HG03342 (cell line): ENCODE data around the gene OR10A4.
"Not testable (repeated sequence)": the region's sequence is repeated elsewhere in the genome, so short reads cannot be mapped to it uniquely, and the experiment has no call there.

Experiments
- ATAC-seq: cut with Tn5 transposase; IDR thresholded peaks from one replicate; pipeline ENCODE4 v1.9.1; 2021; ENCODE audit warnings: mild to moderate bottlenecking, moderate library complexity; ENCODE audit not compliant: unreplicated experiment

Gene OR10A4

DNA sequence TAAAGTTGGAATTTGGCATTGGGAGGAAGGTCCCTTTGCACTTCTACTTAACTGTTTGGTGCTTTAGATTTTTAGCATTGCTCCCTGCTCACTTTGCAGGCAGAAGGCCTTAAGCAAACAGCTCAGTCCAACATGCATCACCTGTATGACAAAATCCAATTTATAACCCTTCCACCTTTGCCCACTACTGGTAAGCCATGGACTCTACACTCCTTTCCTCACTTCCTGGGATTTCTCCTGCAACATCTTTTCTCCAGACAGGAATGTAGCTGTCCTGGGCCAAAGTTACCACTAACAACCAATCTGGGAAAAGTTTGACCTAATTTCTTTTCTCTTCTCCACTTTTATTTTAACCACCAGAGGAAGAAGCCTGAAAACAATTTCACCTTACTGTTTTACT is 17.7 kb downstream of the OR10A4 start:
- no peak for ATAC-seq

DNA sequence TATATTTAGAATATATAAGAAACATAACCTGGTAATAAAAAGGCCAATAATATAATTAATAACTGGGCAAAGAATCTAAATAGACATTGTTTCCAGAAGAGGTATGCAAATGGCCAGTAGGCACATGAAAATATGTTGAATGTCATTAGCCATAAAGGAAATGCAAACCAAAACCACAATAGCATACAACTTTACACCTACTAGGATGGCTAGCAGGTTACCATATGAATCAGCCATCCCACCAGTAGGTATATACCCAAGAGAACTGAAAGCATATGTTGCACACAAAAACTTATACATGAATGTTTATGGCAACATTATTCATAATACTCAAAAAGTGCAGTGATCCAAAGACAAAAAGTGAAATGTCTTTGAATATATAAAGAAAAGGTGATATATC is 18.6 kb downstream of the OR10A4 start:
- peak; percentile 88 for ATAC-seq

DNA sequence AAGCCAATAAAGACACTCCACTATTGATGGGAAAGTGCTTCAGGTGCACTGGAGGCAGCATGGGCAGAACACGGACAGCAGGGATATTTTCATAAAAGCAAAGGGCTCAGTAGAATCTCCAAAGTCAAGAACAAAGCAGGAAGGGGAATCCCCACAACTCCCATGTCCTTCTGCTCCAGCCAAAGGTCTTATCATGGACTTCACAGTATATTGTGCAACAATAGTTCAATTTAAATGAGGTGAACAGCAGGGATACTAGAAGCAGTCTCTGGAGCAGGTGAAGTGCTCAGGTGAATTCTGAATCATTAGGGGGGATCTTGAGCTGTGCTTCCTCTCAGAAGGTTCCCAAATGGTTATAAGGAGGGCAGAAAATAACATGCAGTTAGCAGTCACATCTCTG is 22.5 kb downstream of the OR10A4 start:
- ATAC-seq, result no peak

DNA sequence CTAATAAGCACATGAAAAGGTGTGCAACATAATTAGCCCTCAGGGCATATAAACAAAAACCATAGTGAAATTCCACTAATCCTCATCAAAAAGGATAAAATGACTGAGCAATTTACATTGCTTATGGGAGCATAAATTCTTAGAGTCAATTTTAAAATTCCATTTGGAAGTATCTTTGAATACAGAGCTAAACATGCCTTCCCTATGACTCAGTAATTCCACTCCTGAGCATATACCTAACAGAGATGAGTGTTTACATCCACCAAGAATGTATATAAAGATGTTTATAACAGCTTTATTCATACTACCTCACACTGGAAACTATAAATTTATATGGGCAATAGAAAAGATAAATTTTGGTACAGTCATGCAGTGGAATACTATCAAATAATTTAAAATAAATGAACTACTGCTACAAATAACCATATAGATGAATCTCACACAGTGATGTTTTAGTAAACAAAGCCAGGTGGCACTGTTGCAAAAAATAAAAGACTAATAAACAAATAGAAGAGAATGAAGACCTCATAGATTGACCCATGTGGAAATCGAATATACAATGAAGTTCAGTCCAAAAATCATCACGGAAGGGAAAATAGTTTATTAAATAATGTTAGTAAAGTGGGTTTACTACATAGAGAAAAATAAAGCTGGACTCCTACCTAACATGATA is 24.0 kb downstream of the OR10A4 start:
- no peak for ATAC-seq

DNA sequence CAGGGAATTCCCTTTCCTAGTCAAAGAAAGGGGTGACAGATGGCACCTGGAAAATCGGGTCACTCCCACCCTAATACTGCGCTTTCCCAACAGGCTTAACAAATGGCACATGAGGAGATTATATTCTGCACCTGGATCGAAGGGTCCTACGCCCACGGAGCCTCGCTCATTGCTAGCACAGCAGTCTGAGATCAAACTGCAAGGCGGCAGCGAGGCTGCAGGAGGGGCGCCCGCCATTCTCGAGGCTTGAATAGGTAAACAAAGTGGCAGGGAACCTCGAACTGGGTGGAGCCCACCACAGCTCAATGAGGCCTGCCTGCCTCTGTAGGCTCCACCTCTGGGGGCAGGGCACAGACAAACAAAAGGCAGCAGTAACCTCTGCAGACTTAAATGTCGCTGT is 28.4 kb downstream of the OR10A4 start:
- ATAC-seq, result not testable (repeated sequence)

DNA sequence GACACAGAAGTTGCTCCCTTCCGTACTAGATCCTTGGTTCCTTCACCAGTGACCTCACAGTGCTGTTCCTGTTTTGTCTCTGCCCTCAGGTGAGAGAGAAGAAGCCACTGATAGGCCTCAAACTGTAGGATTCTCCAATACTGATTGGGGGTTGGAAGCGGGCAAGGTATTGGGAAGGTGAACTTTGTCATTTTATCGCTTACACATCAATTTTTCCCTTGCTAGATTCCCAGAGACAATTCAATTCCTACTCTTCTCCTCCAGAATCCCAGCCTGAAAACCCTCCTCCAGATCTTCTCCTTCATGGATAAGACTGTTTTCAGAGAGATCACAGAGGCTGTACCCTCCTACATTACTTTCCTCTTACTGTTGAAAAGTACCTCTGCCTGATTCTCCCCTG is 35.0 kb downstream of the OR10A4 start:
- ATAC-seq, result no peak

DNA sequence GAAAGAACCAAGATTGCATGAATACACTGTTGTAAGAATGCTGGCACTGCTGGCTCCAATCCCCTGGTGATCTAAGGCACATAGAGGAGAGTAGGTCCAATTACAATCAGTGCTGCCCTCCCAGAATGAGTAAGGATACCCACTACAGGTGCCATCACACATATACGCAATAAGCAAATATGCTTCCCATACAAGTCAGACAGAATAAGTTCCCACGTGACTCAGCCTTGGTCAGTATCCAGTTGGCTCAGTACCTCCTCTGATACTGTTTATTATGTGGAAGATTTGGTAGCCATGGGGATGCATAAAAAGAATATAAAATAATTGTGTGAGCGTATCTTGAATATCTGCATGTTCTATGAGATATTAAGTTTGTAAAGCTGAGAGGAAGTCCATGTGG is 35.5 kb downstream of the OR10A4 start:
- ATAC-seq, result no peak

DNA sequence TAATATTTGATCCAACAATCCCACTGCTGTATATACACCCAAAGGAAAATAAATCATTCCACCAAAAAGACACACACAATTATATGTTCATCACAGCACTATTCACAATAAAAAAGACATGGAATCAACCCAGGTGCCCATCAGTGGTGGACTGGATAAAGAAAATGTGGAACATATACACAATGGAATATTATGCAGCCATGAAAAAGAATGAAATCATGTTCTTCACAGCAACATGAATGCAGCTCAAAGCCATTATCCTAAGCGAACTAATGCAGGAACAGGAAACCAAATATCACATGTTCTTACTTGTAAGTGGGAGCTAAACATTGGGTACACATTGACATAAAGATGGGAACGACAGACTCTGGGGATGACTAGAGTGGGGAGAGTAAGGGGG is 43.3 kb downstream of the OR10A4 start:
- no peak for ATAC-seq

DNA sequence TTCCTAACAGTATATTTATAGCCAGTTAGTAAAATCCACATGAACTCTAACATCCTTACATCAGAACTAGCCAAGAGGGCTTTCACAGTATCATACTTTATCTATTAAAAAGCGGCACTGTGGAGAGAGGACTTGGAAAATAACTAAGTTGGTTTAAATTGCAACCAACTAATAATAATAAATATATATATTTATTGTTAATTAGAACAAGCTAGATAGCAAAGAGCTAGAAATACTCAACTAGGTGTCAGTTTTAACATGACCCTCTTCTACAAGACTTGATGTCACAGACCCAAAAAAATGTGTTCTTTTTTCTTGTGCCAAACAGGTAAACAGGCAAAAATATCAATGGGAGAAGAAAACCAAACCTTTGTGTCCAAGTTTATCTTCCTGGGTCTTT is 44.3 kb downstream of the OR10A4 start, which contains the start of gene OR2D3:
OR2D3 (plus strand) TSS at position 301 of the 400 bp plus-strand sequence; CDS start at position 301, 0 bp downstream.
- no peak for ATAC-seq

DNA sequence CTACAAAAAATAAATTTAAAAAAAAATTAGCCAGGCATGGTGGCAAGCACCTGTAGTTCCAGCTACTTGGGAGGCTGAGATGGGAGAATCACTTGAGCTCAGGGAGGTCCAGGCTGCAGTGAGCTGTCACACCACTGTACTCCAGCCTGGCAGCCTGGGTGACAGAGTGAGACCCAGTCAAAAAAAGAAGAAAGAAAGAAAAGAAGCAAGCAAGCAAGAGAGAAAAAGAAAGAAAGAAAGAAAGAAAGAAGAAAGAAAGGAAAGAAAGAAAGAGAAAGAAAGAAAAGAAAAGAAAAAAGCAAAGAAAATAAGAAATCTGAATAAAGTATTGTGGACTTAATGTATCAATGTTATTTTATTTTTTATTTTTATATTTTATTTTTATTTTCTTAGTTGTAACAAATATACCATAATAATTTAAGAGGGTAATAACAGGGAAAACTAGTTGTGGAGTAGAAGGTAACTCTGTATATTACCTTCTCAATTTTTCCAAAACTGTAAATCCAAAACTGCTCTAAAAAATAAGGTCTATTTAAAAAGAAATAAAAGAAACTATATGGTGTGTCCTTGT is 48.7 kb downstream of the OR10A4 start:
- no peak for ATAC-seq

DNA sequence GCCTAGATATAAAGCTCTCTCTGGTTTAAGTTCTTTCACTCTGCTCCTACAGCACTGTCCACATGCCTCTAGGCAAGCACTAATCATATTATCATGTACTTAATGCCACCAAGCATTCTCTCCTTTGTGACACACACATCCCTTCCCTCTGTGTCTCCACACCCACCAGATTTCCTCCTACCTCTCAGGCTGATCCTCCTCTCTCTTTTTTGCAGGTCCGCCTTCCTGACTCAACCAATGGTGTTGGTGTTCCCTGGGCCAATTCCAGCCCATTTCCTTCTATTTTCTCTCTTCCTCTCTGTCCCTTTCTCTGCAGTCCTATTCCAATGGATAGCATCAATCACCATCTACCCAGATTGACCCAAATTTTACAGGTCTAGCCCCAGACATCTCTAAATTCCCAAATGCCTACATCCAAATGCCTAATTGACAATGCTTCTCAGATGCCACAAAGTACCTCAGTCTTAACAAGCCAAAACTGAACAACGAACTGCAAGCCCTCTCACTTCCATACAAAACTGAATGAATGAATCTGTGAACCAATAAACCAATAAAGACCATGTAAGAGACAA is 49.3 kb downstream of the OR10A4 start:
- peak; percentile 10 for ATAC-seq

DNA sequence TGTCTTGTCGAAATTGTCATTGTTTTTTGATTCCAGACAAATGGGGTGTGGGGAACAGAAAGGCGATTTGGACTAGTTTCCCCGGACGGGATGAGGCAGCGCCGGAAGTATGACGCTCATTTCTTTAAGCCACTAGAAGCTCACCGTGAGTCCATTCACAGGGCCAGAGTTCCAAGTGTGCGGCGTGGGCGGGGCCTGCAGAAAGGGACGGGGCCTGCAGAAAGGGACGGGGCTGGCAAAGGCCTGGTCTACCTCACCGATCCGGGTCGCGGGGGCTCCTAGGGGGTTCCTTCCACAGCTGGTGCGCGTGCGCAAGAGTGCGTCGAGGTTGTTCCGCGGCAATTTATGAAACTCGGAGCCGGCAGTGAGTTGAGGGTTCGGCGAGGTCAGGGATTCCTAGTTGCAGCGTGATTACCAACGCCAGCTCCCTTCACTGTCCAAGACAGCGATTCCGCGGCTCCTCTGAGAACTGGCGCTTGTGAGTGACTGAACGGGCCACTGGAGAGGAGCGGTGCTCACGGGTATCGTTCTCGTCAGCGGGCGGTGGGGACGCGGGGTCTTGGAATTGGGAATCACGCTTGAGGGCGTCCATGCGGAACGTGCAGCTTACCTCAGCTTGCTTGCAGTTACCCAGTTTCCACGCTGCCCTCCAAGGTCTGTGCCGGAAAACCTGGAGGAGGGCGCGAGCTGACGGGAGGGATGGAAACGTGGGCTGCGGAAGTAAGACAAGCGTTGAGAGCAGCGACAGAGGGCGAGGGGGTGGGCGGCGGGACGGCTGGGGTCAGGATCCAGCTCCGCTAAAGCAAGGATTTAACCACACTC is 50.0 kb downstream of the OR10A4 start, which contains the start of gene ZNF215:
ZNF215 (plus strand) TSS at position 219 of the 822 bp plus-strand sequence. CDS start 5,847 bp downstream, outside the sequence.
- ATAC-seq, result peak; percentile 72

DNA sequence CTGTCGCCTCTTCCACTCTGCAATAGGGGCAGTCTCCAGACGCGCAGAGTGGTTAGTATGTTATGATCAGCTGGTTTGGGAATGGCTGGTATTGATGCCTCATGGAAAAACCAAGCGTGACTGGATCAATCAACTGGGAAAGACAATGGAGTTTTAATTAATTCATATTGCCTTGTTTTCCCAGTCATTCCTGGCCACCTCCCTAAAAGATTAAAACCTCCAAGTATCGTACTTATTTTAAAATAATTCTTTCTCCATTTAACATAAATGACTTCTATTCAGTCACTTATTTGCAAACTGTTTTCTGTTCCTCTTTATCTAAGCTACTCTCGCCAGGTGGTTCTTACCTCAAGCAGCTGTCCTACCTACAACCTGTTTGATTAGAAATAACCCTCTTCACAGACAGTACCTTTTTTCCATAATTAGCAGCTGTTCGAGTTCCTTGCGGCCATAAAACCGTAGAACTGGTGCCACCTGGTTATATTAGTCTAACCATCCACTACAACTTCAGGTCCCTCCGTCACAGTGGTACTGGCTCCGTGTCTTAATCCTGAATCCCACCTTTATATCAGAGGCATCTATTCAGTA is 50.7 kb downstream of the OR10A4 start:
- ATAC-seq, result peak; percentile 55
